Ovary (tissue), 3 donors: Measurements from ENCODE around the gene TAS2R41.

ENCODE experiments used
- CTCF ChIP-seq, 3 donors: fragments of 450-650 bp in 2 of 3; fragments of 200-600 bp in 1 of 3; IDR thresholded peaks; one replicate each; pipeline versions ENCODE4 v1.5.1 to v1.8.0; 2016 to 2022; ENCODE audit warnings: antibody characterized with exemption in 3 of 3, mild to moderate bottlenecking in 1 of 3
- EP300 ChIP-seq: sonication (generic); formaldehyde crosslinking; IDR thresholded peaks from one replicate; pipeline ENCODE4 v1.6.1; 2017; ENCODE audit warnings: antibody characterized with exemption
- POLR2A ChIP-seq: fragments of 450-650 bp; IDR thresholded peaks from one replicate; pipeline ENCODE4 v1.6.1; 2017; ENCODE audit warnings: antibody characterized with exemption, mild to moderate bottlenecking, moderate library complexity
- donor health status: DM: no; HTN: no; CAD: no.

- no peak for TF ChIP-seq CTCF (IDR thresholded peaks at IDR 0.05)
- TF ChIP-seq POLR2A, result no peak
- no peak for TF ChIP-seq EP300
These were observed 27.2 kb downstream of the TAS2R41 start for GRCh38 chr7:143504937-143505297.
